ENCODE data around the gene ZNF331.

- TF ChIP-seq, protein P1, sequence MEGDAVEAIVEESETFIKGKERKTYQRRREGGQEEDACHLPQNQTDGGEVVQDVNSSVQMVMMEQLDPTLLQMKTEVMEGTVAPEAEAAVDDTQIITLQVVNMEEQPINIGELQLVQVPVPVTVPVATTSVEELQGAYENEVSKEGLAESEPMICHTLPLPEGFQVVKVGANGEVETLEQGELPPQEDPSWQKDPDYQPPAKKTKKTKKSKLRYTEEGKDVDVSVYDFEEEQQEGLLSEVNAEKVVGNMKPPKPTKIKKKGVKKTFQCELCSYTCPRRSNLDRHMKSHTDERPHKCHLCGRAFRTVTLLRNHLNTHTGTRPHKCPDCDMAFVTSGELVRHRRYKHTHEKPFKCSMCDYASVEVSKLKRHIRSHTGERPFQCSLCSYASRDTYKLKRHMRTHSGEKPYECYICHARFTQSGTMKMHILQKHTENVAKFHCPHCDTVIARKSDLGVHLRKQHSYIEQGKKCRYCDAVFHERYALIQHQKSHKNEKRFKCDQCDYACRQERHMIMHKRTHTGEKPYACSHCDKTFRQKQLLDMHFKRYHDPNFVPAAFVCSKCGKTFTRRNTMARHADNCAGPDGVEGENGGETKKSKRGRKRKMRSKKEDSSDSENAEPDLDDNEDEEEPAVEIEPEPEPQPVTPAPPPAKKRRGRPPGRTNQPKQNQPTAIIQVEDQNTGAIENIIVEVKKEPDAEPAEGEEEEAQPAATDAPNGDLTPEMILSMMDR (IDR thresholded peaks at IDR 0.05 in 4 of 5, conservative IDR thresholded peaks at IDR 0.05 in 1 of 5), result no peak
- TF ChIP-seq POLR2A (IDR thresholded peaks at IDR 0.05), result no peak
Observed at GRCh38 chr19:53511357-53511756, 26.6 kb upstream of the ZNF331 start.
